ENCODE data around the gene NCOR2. TPM values are rescaled to one million over a fixed set of nuclear protein-coding genes. Genes with fewer than 3 reads are reported as not detected.

Gene NCOR2
- total and polyA plus RNA-seq, 2 of the 4 experiments (the other 2 are of a cell fraction) = 12.9 to 40.8 TPM

DNA sequence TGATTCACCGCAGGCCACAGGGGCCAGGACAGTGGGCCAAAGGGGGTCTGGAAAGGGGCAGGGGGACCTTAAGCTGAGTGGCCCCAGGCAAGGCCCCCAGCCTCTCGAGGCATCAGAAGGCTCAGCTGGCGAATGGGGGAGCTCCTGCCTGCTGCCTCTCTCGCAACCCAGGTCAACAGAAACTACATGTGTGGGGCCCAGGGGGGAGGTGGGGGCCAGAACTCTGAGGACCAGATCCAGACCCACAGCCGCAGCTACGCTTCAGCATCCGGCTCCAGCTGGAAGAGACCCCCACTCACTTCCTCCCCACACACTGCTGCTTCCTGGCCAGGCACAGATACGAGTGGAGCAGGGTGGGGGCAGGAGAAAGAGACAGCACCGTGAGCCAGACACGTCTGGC, 46.5 kb downstream of the NCOR2 start:
- no peaks in the 10 kb centered on the region for H3K27me3 ChIP-seq (ENCODE audit: control insufficient read depth, insufficient read depth, low read length)
- peaks cover 40% of the 10 kb centered on the region for H3K4me1 ChIP-seq (ENCODE audit: control insufficient read depth, insufficient read depth, low read length)
- H2BK20ac ChIP-seq (ENCODE audit: low read depth, low read length) = no peak overlapping the region
- H3K9ac ChIP-seq (ENCODE audit: low read depth, low read length) = no peak overlapping the region
- no peak overlapping the region for H3K4me2 ChIP-seq (ENCODE audit: low read depth, low read length)
- H4K20me1 ChIP-seq (ENCODE audit: insufficient read depth, low read length) = peaks cover 97% of the 10 kb centered on the region
- in situ Hi-C loops (cut with MboI; ENCODE audit: low sequenced_read_pairs) (no loop called here), intact Hi-C loops (cut with micrococcal nuclease) (no loop called here), dilution Hi-C loops (cut with HindIII; ENCODE audit: low sequenced_read_pairs, unreplicated experiment) (no loop called here)
- no peak overlapping the region for H3K14ac ChIP-seq (replicated peaks; ENCODE audit: low read depth, low read length)
- DNase-seq (no peak), ATAC-seq (ENCODE audit: low read depth) (no peak)
- no peak overlapping the region for H3K23ac ChIP-seq (ENCODE audit: low read depth, low read length)
- TF ChIP-seq, protein P1, sequence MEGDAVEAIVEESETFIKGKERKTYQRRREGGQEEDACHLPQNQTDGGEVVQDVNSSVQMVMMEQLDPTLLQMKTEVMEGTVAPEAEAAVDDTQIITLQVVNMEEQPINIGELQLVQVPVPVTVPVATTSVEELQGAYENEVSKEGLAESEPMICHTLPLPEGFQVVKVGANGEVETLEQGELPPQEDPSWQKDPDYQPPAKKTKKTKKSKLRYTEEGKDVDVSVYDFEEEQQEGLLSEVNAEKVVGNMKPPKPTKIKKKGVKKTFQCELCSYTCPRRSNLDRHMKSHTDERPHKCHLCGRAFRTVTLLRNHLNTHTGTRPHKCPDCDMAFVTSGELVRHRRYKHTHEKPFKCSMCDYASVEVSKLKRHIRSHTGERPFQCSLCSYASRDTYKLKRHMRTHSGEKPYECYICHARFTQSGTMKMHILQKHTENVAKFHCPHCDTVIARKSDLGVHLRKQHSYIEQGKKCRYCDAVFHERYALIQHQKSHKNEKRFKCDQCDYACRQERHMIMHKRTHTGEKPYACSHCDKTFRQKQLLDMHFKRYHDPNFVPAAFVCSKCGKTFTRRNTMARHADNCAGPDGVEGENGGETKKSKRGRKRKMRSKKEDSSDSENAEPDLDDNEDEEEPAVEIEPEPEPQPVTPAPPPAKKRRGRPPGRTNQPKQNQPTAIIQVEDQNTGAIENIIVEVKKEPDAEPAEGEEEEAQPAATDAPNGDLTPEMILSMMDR (conservative IDR thresholded peaks at IDR 0.05; ENCODE audit: low read depth, low read length) = no peak
- no peak for TF ChIP-seq CHD1 (IDR thresholded peaks at IDR 0.05; ENCODE audit: low read depth, low read length)
- no peak for TF ChIP-seq MAFK (IDR thresholded peaks at IDR 0.05; ENCODE audit: low read depth, low read length)
- TF ChIP-seq, protein P2, sequence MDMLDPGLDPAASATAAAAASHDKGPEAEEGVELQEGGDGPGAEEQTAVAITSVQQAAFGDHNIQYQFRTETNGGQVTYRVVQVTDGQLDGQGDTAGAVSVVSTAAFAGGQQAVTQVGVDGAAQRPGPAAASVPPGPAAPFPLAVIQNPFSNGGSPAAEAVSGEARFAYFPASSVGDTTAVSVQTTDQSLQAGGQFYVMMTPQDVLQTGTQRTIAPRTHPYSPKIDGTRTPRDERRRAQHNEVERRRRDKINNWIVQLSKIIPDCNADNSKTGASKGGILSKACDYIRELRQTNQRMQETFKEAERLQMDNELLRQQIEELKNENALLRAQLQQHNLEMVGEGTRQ (IDR thresholded peaks at IDR 0.05; ENCODE audit: low read depth, low read length) = no peak
- TF ChIP-seq, protein P3, sequence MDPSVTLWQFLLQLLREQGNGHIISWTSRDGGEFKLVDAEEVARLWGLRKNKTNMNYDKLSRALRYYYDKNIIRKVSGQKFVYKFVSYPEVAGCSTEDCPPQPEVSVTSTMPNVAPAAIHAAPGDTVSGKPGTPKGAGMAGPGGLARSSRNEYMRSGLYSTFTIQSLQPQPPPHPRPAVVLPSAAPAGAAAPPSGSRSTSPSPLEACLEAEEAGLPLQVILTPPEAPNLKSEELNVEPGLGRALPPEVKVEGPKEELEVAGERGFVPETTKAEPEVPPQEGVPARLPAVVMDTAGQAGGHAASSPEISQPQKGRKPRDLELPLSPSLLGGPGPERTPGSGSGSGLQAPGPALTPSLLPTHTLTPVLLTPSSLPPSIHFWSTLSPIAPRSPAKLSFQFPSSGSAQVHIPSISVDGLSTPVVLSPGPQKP (IDR thresholded peaks at IDR 0.05; ENCODE audit: borderline replicate concordance, low read depth, low read length) = no peak
- TF ChIP-seq MAZ (IDR thresholded peaks at IDR 0.05; ENCODE audit: borderline replicate concordance, low read depth, low read length) = no peak
- peaks cover 37% of the 10 kb centered on the region for H3K9me1 ChIP-seq (ENCODE audit: insufficient read depth, low read length)
- H4K8ac ChIP-seq (ENCODE audit: low read depth in 2 of 2, low read length in 2 of 2) = no peak overlapping the region
- no TSS peak for BruUV-seq (replicated peaks)
- no peak overlapping the region for H3K18ac ChIP-seq (ENCODE audit: low read depth, low read length)
- no peak overlapping the region for H2BK120ac ChIP-seq (ENCODE audit: low read depth, low read length)
- no peak overlapping the region for H2BK15ac ChIP-seq (ENCODE audit: low read depth, low read length)
- no peaks in the 10 kb centered on the region for H3K36me3 ChIP-seq (ENCODE audit: control insufficient read depth, insufficient read depth, low read length)
- no peak overlapping the region for H3K4ac ChIP-seq (ENCODE audit: low read depth, low read length)
- ChIA-PET POLR2A (ENCODE audit: unreplicated experiment) (no interaction called here), CTCF (no interaction called here)
- no peak overlapping the region for H2AFZ ChIP-seq (replicated peaks; ENCODE audit: low read length, poor library complexity)
- no peak overlapping the region for H3K4me3 ChIP-seq (ENCODE audit: insufficient read depth, low read depth, low read length)
- H4K91ac ChIP-seq (ENCODE audit: insufficient read depth, low read depth, low read length) = no peak overlapping the region
- WGBS, 2 experiments (ENCODE audit: extremely low coverage in 2 of 2, insufficient read length in 1 of 2) = 100% methylated on average over 1 of the region's 10 CpGs; no CpG with 5 or more reads in 1 of the 2 experiments
- H3K79me1 ChIP-seq (ENCODE audit: low read depth in 1 of 2, low read length in 2 of 2) = peaks cover 31 to 88% of the 10 kb centered on the region in 2 experiments
- H3K56ac ChIP-seq (ENCODE audit: extremely low read depth, insufficient read depth, low read length) = no peak overlapping the region
- H2AK5ac ChIP-seq (ENCODE audit: low read depth, low read length) = no peak overlapping the region
- H3K27ac ChIP-seq (ENCODE audit: insufficient read depth, low read length) = no peak overlapping the region
- H2AK9ac ChIP-seq (replicated peaks; ENCODE audit: low read depth, low read length, poor library complexity) = no peak overlapping the region
- H4K5ac ChIP-seq (ENCODE audit: low read depth, low read length) = no peak overlapping the region
- H2BK5ac ChIP-seq (ENCODE audit: low read depth, low read length, poor library complexity, severe bottlenecking) = no peak overlapping the region
- no peaks in the 10 kb centered on the region for H3K9me3 ChIP-seq (ENCODE audit: control insufficient read depth, insufficient read depth, low read length)

Data from IMR-90 (cell line).